GM19239 (cell line): ENCODE data around the gene TAS1R3.

Experiments
- DNase-seq: peaks from one replicate; pipeline ENCODE4 v3.0.0; 2011; ENCODE audit warnings: low spot score; ENCODE audit not compliant: insufficient read length
- FAIRE-seq: peaks from 2 replicates; lab custom pipeline; 2011; peaks lifted over from hg19 to GRCh38; lab: Jason Lieb, UNC

TAS1R3 gene

GRCh38 chr1:1320666-1321448, 10.2 kb upstream of the TAS1R3 start:
- DNase-seq: no peak
- FAIRE-seq: no peak

- FAIRE-seq (no peak), DNase-seq (no peak)
Observed at GRCh38 chr1:1321477-1321876, 9.6 kb upstream of the TAS1R3 start.

- DNase-seq (no peak), FAIRE-seq (no peak)
Observed at GRCh38 chr1:1322418-1322817, 8.7 kb upstream of the TAS1R3 start.

- FAIRE-seq (no peak), DNase-seq (no peak)
Observed at GRCh38 chr1:1322952-1323351, 8.1 kb upstream of the TAS1R3 start.

- no peak for DNase-seq
- no peak for FAIRE-seq
Observed at GRCh38 chr1:1324084-1324523, 7.0 kb upstream of the TAS1R3 start.

GRCh38 chr1:1324524-1325287, 6.4 kb upstream of the TAS1R3 start, which contains the start of the genes CPTP and INTS11:
CPTP (plus strand) TSS chr1:1324802; CDS start chr1:1326911, 2,109 bp downstream.
INTS11 (minus strand) TSS chr1:1324660; CDS start chr1:1324608, 52 bp downstream.
- peak; percentile 99 for DNase-seq
- FAIRE-seq: peak; percentile 99

GRCh38 chr1:1325288-1326074, 5.6 kb upstream of the TAS1R3 start:
- DNase-seq (no peak), FAIRE-seq (no peak)

GRCh38 chr1:1326075-1326605, 4.9 kb upstream of the TAS1R3 start:
- FAIRE-seq: no peak

GRCh38 chr1:1327291-1327690, 3.8 kb upstream of the TAS1R3 start:
- no peak for DNase-seq
- no peak for FAIRE-seq

More at GRCh38 chr1:1326075-1326605, 4.9 kb upstream of the TAS1R3 start:
- no peak for DNase-seq

GRCh38 chr1:1328254-1328653, 2.8 kb upstream of the TAS1R3 start:
- no peak for FAIRE-seq

GRCh38 chr1:1329304-1330210, 1.5 kb upstream of the TAS1R3 start:
- no peak for FAIRE-seq
- DNase-seq: no peak

More at GRCh38 chr1:1328254-1328653, 2.8 kb upstream of the TAS1R3 start:
- DNase-seq: no peak

- no peak for FAIRE-seq
- DNase-seq: no peak
Observed at GRCh38 chr1:1330366-1331067, 563 bp upstream of the TAS1R3 start.

GRCh38 chr1:1332031-1332755, 1.1 kb downstream of the TAS1R3 start:
- FAIRE-seq (no peak), DNase-seq (no peak)

GRCh38 chr1:1332774-1333480, 1.8 kb downstream of the TAS1R3 start:
- no peak for DNase-seq
- no peak for FAIRE-seq

GRCh38 chr1:1333551-1334241, 2.6 kb downstream of the TAS1R3 start:
- DNase-seq (no peak), FAIRE-seq (no peak)

GRCh38 chr1:1334835-1335234, 3.8 kb downstream of the TAS1R3 start:
- FAIRE-seq (no peak), DNase-seq (no peak)

GRCh38 chr1:1335283-1335682, 4.2 kb downstream of the TAS1R3 start:
- FAIRE-seq (no peak), DNase-seq (no peak)
